GM06990 (cell line): ENCODE results near the gene RPUSD4.

Experiments used
- DNase-seq: peaks from one replicate; pipeline ENCODE4 v3.0.0-alpha.2; 2011; ENCODE audit not compliant: insufficient read length; ENCODE audit errors: extremely low read depth
- H3K27me3 ChIP-seq: replicated peaks from 2 replicates; pipeline ENCODE4 v1.6.0; 2011; ENCODE audit warnings: low read length; ENCODE audit not compliant: control insufficient read depth, insufficient read depth
- H3K36me3 ChIP-seq: 2 replicates; pipeline ENCODE4 v1.5.1; 2011; ENCODE audit warnings: low read length; ENCODE audit not compliant: control insufficient read depth, insufficient read depth
- H3K4me3 ChIP-seq: replicated peaks from 2 replicates; pipeline ENCODE4 v1.5.1; 2011; ENCODE audit warnings: low read depth, mild to moderate bottlenecking, control low read depth, low read length
- CTCF ChIP-seq: IDR thresholded peaks from 2 replicates; pipeline ENCODE4 v1.5.1; 2011; ENCODE audit warnings: low read length, control low read depth, mild to moderate bottlenecking, inconsistent platforms; ENCODE audit not compliant: insufficient read depth, poor library complexity, severe bottlenecking

Gene RPUSD4

GRCh38 chr11:126185259-126186024 lies 26.0 kb downstream of the RPUSD4 start:
- H3K27me3 ChIP-seq = no peaks in the 10 kb centered on the region
- TF ChIP-seq CTCF = no peak
- no peak for DNase-seq
- H3K4me3 ChIP-seq = no peak overlapping the region
- H3K36me3 ChIP-seq = no peaks in the 10 kb centered on the region

GRCh38 chr11:126182787-126183445 lies 28.5 kb downstream of the RPUSD4 start:
- H3K27me3 ChIP-seq = no peaks in the 10 kb centered on the region
- TF ChIP-seq CTCF = no peak
- no peaks in the 10 kb centered on the region for H3K36me3 ChIP-seq
- no peak overlapping the region for H3K4me3 ChIP-seq
- no peak for DNase-seq

GRCh38 chr11:126181939-126182730 lies 29.3 kb downstream of the RPUSD4 start:
- H3K4me3 ChIP-seq = no peak overlapping the region
- DNase-seq = no peak
- no peak for TF ChIP-seq CTCF
- H3K36me3 ChIP-seq = no peaks in the 10 kb centered on the region
- no peaks in the 10 kb centered on the region for H3K27me3 ChIP-seq

- DNase-seq = no peak
- H3K36me3 ChIP-seq = no peaks in the 10 kb centered on the region
- H3K4me3 ChIP-seq = no peak overlapping the region
- no peak for TF ChIP-seq CTCF
- no peaks in the 10 kb centered on the region for H3K27me3 ChIP-seq
Observed at GRCh38 chr11:126176853-126177470, 34.5 kb downstream of the RPUSD4 start.

- Histone ChIP-seq H3K36me3 (no peaks in the 10 kb centered on the region), H3K4me3 (no peak overlapping the region), H3K27me3 (no peaks in the 10 kb centered on the region)
- DNase-seq = no peak
- no peak for TF ChIP-seq CTCF
Observed at GRCh38 chr11:126175393-126175792, 36.1 kb downstream of the RPUSD4 start.
